ENCODE data around the gene ATP10D.
"Not testable (repeated sequence)": the region's sequence is repeated elsewhere in the genome, so short reads cannot be mapped to it uniquely, and the experiment has no call there.

ATP10D gene

GRCh38 chr4:47533689-47534347, 48.7 kb downstream of the ATP10D start:
- peaks cover 26% of the 10 kb centered on the region for H3K36me3 Mint-ChIP-seq (ENCODE audit: low read depth)
- H3K4me1 Mint-ChIP-seq (ENCODE audit: low read depth) = peaks cover 59% of the 10 kb centered on the region
- DNase-seq (ENCODE audit: low spot score) = peak; percentile 12
- H3K9me3 Mint-ChIP-seq = peaks cover 28% of the 10 kb centered on the region
- no peaks in the 10 kb centered on the region for H3K27me3 Mint-ChIP-seq (ENCODE audit: low read depth)
- peak overlapping the region; percentile 46 for H3K27ac Mint-ChIP-seq
- peak overlapping the region; percentile 68 for H3K4me3 Mint-ChIP-seq

- peaks cover 19% of the 10 kb centered on the region for H3K9me3 Mint-ChIP-seq
- H3K4me3 Mint-ChIP-seq = no peak overlapping the region
- no peak overlapping the region for H3K27ac Mint-ChIP-seq
- H3K27me3 Mint-ChIP-seq (ENCODE audit: low read depth) = no peaks in the 10 kb centered on the region
- H3K36me3 Mint-ChIP-seq (ENCODE audit: low read depth) = peaks cover 20% of the 10 kb centered on the region
- peaks cover 58% of the 10 kb centered on the region for H3K4me1 Mint-ChIP-seq (ENCODE audit: low read depth)
- no peak for DNase-seq (ENCODE audit: low spot score)
These were observed 49.7 kb downstream of the ATP10D start for GRCh38 chr4:47534772-47535171.

- H3K4me1 Mint-ChIP-seq (ENCODE audit: low read depth) = peaks cover 53% of the 10 kb centered on the region
- peaks cover 14% of the 10 kb centered on the region for H3K36me3 Mint-ChIP-seq (ENCODE audit: low read depth)
- peaks cover 13% of the 10 kb centered on the region for H3K9me3 Mint-ChIP-seq
These were observed 50.6 kb downstream of the ATP10D start for GRCh38 chr4:47535567-47536147.

GRCh38 chr4:47536966-47537365, 51.9 kb downstream of the ATP10D start:
- Mint-ChIP-seq H3K27ac (no peak overlapping the region), H3K36me3 (ENCODE audit: low read depth) (peaks cover 14% of the 10 kb centered on the region), H3K4me1 (ENCODE audit: low read depth) (peaks cover 40% of the 10 kb centered on the region), H3K27me3 (ENCODE audit: low read depth) (no peaks in the 10 kb centered on the region), H3K9me3 (peaks cover 13% of the 10 kb centered on the region), H3K4me3 (no peak overlapping the region)
- no peak for DNase-seq (ENCODE audit: low spot score)

More at GRCh38 chr4:47535567-47536147, 50.6 kb downstream of the ATP10D start:
- no peak for DNase-seq (ENCODE audit: low spot score)
- no peak overlapping the region for H3K27ac Mint-ChIP-seq
- H3K27me3 Mint-ChIP-seq (ENCODE audit: low read depth) = no peaks in the 10 kb centered on the region
- no peak overlapping the region for H3K4me3 Mint-ChIP-seq

GRCh38 chr4:47538111-47538824, 53.2 kb downstream of the ATP10D start:
- peaks cover 27% of the 10 kb centered on the region for H3K4me1 Mint-ChIP-seq (ENCODE audit: low read depth)
- no peak for DNase-seq (ENCODE audit: low spot score)
- no peak overlapping the region for H3K4me3 Mint-ChIP-seq
- no peaks in the 10 kb centered on the region for H3K27me3 Mint-ChIP-seq (ENCODE audit: low read depth)
- H3K9me3 Mint-ChIP-seq = peaks cover 13% of the 10 kb centered on the region
- peaks cover 11% of the 10 kb centered on the region for H3K36me3 Mint-ChIP-seq (ENCODE audit: low read depth)
- no peak overlapping the region for H3K27ac Mint-ChIP-seq

GRCh38 chr4:47538825-47539154, 53.7 kb downstream of the ATP10D start:
- H3K9me3 Mint-ChIP-seq = peaks cover 13% of the 10 kb centered on the region
- H3K4me1 Mint-ChIP-seq (ENCODE audit: low read depth) = peaks cover 25% of the 10 kb centered on the region
- H3K27ac Mint-ChIP-seq = no peak overlapping the region
- H3K27me3 Mint-ChIP-seq (ENCODE audit: low read depth) = no peaks in the 10 kb centered on the region
- no peak overlapping the region for H3K4me3 Mint-ChIP-seq
- H3K36me3 Mint-ChIP-seq (ENCODE audit: low read depth) = peaks cover 11% of the 10 kb centered on the region
- no peak for DNase-seq (ENCODE audit: low spot score)

- H3K9me3 Mint-ChIP-seq; H3K4me3 Mint-ChIP-seq; DNase-seq (ENCODE audit: low spot score); H3K27me3 Mint-ChIP-seq (ENCODE audit: low read depth); H3K4me1 Mint-ChIP-seq (ENCODE audit: low read depth); H3K27ac Mint-ChIP-seq; H3K36me3 Mint-ChIP-seq (ENCODE audit: low read depth): not testable (repeated sequence)
These were observed 57.6 kb downstream of the ATP10D start for GRCh38 chr4:47542640-47543039.

GRCh38 chr4:47543331-47543730, 58.3 kb downstream of the ATP10D start:
- no peaks in the 10 kb centered on the region for H3K9me3 Mint-ChIP-seq
- H3K27me3 Mint-ChIP-seq (ENCODE audit: low read depth) = no peaks in the 10 kb centered on the region
- H3K27ac Mint-ChIP-seq = no peak overlapping the region
- no peak for DNase-seq (ENCODE audit: low spot score)
- H3K36me3 Mint-ChIP-seq (ENCODE audit: low read depth) = no peaks in the 10 kb centered on the region
- no peak overlapping the region for H3K4me3 Mint-ChIP-seq
- peaks cover 6% of the 10 kb centered on the region for H3K4me1 Mint-ChIP-seq (ENCODE audit: low read depth)

- not testable (repeated sequence) for H3K27ac Mint-ChIP-seq; H3K4me3 Mint-ChIP-seq; H3K4me1 Mint-ChIP-seq (ENCODE audit: low read depth); H3K27me3 Mint-ChIP-seq (ENCODE audit: low read depth); H3K9me3 Mint-ChIP-seq; H3K36me3 Mint-ChIP-seq (ENCODE audit: low read depth); DNase-seq (ENCODE audit: low spot score)
These were observed 65.3 kb downstream of the ATP10D start for GRCh38 chr4:47550357-47550756.

GRCh38 chr4:47550899-47551548, 65.9 kb downstream of the ATP10D start:
- Mint-ChIP-seq H3K27ac (no peak overlapping the region), H3K36me3 (ENCODE audit: low read depth) (no peaks in the 10 kb centered on the region), H3K4me1 (ENCODE audit: low read depth) (no peaks in the 10 kb centered on the region), H3K4me3 (no peak overlapping the region), H3K9me3 (no peaks in the 10 kb centered on the region), H3K27me3 (ENCODE audit: low read depth) (no peaks in the 10 kb centered on the region)
- no peak for DNase-seq (ENCODE audit: low spot score)

GRCh38 chr4:47551682-47552081, 66.6 kb downstream of the ATP10D start:
- Mint-ChIP-seq H3K27ac (no peak overlapping the region), H3K36me3 (ENCODE audit: low read depth) (no peaks in the 10 kb centered on the region), H3K4me1 (ENCODE audit: low read depth) (no peaks in the 10 kb centered on the region), H3K9me3 (no peaks in the 10 kb centered on the region), H3K4me3 (no peak overlapping the region), H3K27me3 (ENCODE audit: low read depth) (no peaks in the 10 kb centered on the region)
- no peak for DNase-seq (ENCODE audit: low spot score)

GRCh38 chr4:47553329-47554125, 68.5 kb downstream of the ATP10D start:
- Mint-ChIP-seq H3K4me3 (no peak overlapping the region), H3K4me1 (ENCODE audit: low read depth) (no peaks in the 10 kb centered on the region), H3K9me3 (no peaks in the 10 kb centered on the region), H3K36me3 (ENCODE audit: low read depth) (no peaks in the 10 kb centered on the region), H3K27ac (no peak overlapping the region), H3K27me3 (ENCODE audit: low read depth) (no peaks in the 10 kb centered on the region)
- DNase-seq (ENCODE audit: low spot score) = no peak

GRCh38 chr4:47555920-47556319, 70.8 kb downstream of the ATP10D start:
- H3K27me3 Mint-ChIP-seq (ENCODE audit: low read depth); H3K4me1 Mint-ChIP-seq (ENCODE audit: low read depth); H3K27ac Mint-ChIP-seq; H3K36me3 Mint-ChIP-seq (ENCODE audit: low read depth); H3K9me3 Mint-ChIP-seq; DNase-seq (ENCODE audit: low spot score); H3K4me3 Mint-ChIP-seq: not testable (repeated sequence)

Measured in T-helper 2 cell treated with Interferon-gamma antibody and Interleukin-4, amounts not matched to agents 5 μg/mL and 100 μg/mL, for 36 hours (primary cell).